DMS153 treated with DMSO at 0.1 percent for 48 hours (cell line): ENCODE results near the gene LGR5.

Experiments used
- DNase-seq: peaks from one replicate; lab custom pipeline; 2025; ENCODE audit not compliant: unreplicated experiment; lab: John Stamatoyannopoulos, UW

Gene LGR5

GRCh38 chr12:71439613-71440344 is at the start of gene LGR5:
Gene LGR5 (plus strand): TSS chr12:71439798. CDS start chr12:71440081, 283 bp downstream.
- no peak for DNase-seq

- peak; percentile 29 for DNase-seq
Observed at GRCh38 chr12:71392521-71393145, 47.0 kb upstream of the LGR5 start.

GRCh38 chr12:71393625-71394024 is 46.0 kb upstream of the LGR5 start:
- DNase-seq = no peak

- DNase-seq = no peak
Observed at GRCh38 chr12:71397433-71397954, 42.1 kb upstream of the LGR5 start.

- DNase-seq = no peak
Observed at GRCh38 chr12:71399197-71399596, 40.4 kb upstream of the LGR5 start.

GRCh38 chr12:71400481-71400880 is 39.1 kb upstream of the LGR5 start:
- no peak for DNase-seq

GRCh38 chr12:71405884-71406283 is 33.7 kb upstream of the LGR5 start:
- no peak for DNase-seq

GRCh38 chr12:71407732-71408131 is 31.9 kb upstream of the LGR5 start:
- DNase-seq = no peak

GRCh38 chr12:71410844-71411243 is 28.8 kb upstream of the LGR5 start:
- DNase-seq = no peak

- DNase-seq = no peak
Observed at GRCh38 chr12:71411635-71412034, 28.0 kb upstream of the LGR5 start.

GRCh38 chr12:71415336-71416231 is 24.0 kb upstream of the LGR5 start:
- DNase-seq = peak; percentile 48

- DNase-seq = no peak
Observed at GRCh38 chr12:71417181-71417580, 22.4 kb upstream of the LGR5 start.

GRCh38 chr12:71420775-71421406 is 18.7 kb upstream of the LGR5 start:
- no peak for DNase-seq

- no peak for DNase-seq
Observed at GRCh38 chr12:71425568-71426299, 13.9 kb upstream of the LGR5 start.

- no peak for DNase-seq
Observed at GRCh38 chr12:71426300-71427047, 13.1 kb upstream of the LGR5 start.

- DNase-seq = no peak
Observed at GRCh38 chr12:71430756-71431155, 8.8 kb upstream of the LGR5 start.

- DNase-seq = no peak
Observed at GRCh38 chr12:71431991-71432390, 7.6 kb upstream of the LGR5 start.

- DNase-seq = no peak
Observed at GRCh38 chr12:71432936-71433335, 6.7 kb upstream of the LGR5 start.

GRCh38 chr12:71436696-71437095 is 2.9 kb upstream of the LGR5 start:
- no peak for DNase-seq
